Nasal cavity respiratory epithelium epithelial cell of viscerocranial mucosa (primary cell): ENCODE data around the gene CD247. TPM values are rescaled to one million over a fixed set of nuclear protein-coding genes. Genes with fewer than 3 reads are reported as not detected.

Experiments
- total RNA-seq: library from RNA; depleted of rRNA; stranded (reverse); fragments of >200 nt; gene quantifications from 2 replicates; pipeline ENCODE4 v1.2.3, GENCODE V29; 2014

CD247 gene
- total RNA-seq, result 0.14 TPM in 1 of 2 replicates, not detected in the other

GRCh38 chr1:167518331-167518700, at the start of gene CD247:
CD247 (minus strand) TSS chr1:167518529; CDS start chr1:167518465, 64 bp downstream.

GRCh38 chr1:167553136-167554027, 35.1 kb upstream of the CD247 start, which contains the start of gene CREG1:
CREG1 (minus strand) TSS chr1:167553762.

Other genes with a start within 250 kb of the CD247 start
- gene CREG1, start 35.2 kb upstream of the CD247 start, total RNA-seq, result 83.0 and 192 TPM in 2 replicates
- under 0.01 TPM in 1 of 2 replicates, not detected in the other for gene RCSD1, start 111.7 kb upstream of the CD247 start, total RNA-seq
- 78.6 and 134 TPM in 2 replicates for gene MPZL1, start 203.5 kb upstream of the CD247 start, total RNA-seq